ENCODE results near the gene LMAN2.

DNA sequence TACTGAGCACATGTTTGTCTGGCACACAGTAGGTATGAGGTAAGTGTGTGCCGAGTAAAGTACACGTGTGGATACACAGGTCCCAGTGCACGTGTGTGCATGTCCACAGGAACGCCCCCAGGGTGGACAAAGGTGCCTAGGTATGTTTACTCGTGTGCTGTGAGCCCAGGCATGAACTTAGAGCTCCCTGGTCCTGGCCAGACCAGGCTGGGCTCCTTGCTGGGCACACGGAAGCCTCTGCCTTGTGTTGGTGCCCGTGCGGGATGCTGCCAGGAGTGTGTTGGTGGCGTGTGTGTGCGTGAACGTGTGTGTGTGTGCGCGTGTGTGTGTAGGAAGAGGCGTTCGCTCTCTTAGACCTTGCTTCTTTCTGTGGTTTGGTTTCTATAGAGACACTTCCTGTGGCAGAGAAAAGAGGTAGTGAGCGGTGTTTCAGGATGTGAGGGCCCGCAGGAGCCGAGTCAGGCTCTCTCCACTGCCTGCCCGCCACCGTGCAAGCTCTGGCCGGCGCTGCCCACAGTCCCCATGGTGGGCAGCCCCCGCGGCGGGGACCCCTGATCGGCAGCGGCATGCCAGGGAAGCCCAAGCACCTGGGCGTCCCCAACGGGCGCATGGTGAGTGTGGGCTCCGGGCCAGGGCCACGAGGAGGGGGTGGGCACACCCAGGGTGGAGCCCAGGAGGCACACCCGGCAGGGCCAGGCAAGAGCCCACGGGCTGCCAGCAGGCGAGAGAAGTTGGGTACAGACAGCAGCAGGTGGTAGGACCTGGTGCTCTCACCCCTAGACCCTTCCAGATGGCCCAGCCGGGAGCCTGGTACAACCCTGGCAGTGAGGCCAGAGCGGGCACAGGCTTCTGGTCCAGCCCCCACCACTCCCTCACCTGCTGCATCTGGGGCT, 6.2 kb upstream of the LMAN2 start, which contains the start of gene RGS14:
- TF ChIP-seq, protein P1, sequence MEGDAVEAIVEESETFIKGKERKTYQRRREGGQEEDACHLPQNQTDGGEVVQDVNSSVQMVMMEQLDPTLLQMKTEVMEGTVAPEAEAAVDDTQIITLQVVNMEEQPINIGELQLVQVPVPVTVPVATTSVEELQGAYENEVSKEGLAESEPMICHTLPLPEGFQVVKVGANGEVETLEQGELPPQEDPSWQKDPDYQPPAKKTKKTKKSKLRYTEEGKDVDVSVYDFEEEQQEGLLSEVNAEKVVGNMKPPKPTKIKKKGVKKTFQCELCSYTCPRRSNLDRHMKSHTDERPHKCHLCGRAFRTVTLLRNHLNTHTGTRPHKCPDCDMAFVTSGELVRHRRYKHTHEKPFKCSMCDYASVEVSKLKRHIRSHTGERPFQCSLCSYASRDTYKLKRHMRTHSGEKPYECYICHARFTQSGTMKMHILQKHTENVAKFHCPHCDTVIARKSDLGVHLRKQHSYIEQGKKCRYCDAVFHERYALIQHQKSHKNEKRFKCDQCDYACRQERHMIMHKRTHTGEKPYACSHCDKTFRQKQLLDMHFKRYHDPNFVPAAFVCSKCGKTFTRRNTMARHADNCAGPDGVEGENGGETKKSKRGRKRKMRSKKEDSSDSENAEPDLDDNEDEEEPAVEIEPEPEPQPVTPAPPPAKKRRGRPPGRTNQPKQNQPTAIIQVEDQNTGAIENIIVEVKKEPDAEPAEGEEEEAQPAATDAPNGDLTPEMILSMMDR (IDR thresholded peaks at IDR 0.05; ENCODE audit: insufficient read depth, low read length, poor library complexity, severe bottlenecking) = no peak
- no peak for TF ChIP-seq EZH2phosphoT487 (conservative IDR thresholded peaks at IDR 0.05; ENCODE audit: low read length)

All from SU-DHL-6 (cell line).